ENCODE measurements around the gene BRINP3. TPM values are rescaled to one million over a fixed set of nuclear protein-coding genes. Genes with fewer than 3 reads are reported as not detected.

The BRINP3 gene
- total RNA-seq, 2 experiments from 2014 or later = not detected

DNA sequence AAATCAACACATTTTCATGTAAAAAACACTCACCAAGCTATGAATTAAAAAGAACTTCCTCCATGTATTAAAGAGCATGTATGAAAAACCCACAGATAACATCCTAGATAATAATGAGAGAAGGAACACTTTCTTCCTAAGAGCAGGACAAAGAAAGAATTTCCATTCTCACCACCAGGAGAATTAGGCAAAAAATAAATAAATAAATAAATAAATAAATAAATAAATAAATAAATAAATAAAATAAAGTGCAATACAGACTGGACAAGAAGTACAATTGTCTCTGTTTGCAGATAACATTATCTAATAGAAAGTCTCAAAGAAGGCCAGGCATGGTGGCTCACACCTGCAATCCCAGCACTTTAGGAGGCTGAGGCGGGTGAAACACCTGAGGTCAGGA, 218.2 kb downstream of the BRINP3 start:
- Mint-ChIP-seq H3K4me3 (no peak overlapping the region), H3K36me3 (no peaks in the 10 kb centered on the region), H3K9me3 (ENCODE audit: low read depth) (peaks cover 18% of the 10 kb centered on the region), H3K27ac (no peak overlapping the region), H3K4me1 (no peaks in the 10 kb centered on the region), H3K27me3 (no peaks in the 10 kb centered on the region)
- no peak for DNase-seq
- CTCF ChIA-PET = no interaction called here
- ATAC-seq = no peak

DNA sequence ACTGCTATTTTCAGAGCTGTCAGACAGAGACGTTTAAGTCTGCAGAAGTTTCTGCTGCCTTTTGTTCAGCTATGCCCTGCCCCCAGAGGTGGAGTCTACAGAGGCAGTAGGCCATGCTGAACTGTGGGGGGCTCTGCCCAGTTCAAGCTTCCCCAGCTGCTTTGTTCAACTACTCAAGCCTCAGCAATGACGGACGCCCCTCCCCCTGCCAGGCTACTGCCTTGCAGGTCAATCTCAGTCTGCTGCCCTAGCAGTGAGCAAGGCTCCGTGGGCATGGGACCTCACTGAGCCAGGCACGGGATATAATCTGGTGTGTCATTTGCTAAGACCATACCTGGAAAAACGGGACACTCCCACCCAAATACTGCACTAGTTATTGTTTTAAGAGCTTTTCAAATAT, 219.7 kb downstream of the BRINP3 start:
- CTCF ChIA-PET = no interaction called here
- Mint-ChIP-seq H3K9me3 (ENCODE audit: low read depth) (peaks cover 23% of the 10 kb centered on the region), H3K27ac (no peak overlapping the region), H3K4me1 (no peaks in the 10 kb centered on the region), H3K4me3 (no peak overlapping the region), H3K27me3 (no peaks in the 10 kb centered on the region), H3K36me3 (no peaks in the 10 kb centered on the region)
- ATAC-seq = no peak
- DNase-seq = no peak

DNA sequence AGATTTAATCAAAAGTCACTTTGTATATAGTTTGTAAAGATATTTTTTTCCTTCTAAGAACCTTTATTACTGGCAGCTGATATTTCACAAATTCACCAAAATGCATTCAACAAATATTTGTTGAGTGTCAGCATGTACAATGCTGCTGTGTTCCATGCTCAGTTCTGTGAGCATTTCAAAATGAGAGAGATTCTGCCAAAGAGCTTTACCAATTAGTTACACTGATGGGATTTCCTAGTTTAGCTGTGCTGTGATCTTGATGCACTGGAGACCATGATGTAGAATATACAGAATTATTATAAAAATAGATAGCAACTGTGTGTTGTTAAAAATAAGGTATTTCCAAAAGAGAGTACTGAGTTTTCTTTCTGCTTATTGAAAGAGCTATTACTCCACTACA, 225.6 kb downstream of the BRINP3 start:
- Mint-ChIP-seq H3K4me1 (no peaks in the 10 kb centered on the region), H3K27me3 (no peaks in the 10 kb centered on the region), H3K9me3 (ENCODE audit: low read depth) (peaks cover 26% of the 10 kb centered on the region), H3K36me3 (no peaks in the 10 kb centered on the region), H3K27ac (no peak overlapping the region), H3K4me3 (no peak overlapping the region)
- DNase-seq (no peak), ATAC-seq (no peak)
- CTCF ChIA-PET = no interaction called here

DNA sequence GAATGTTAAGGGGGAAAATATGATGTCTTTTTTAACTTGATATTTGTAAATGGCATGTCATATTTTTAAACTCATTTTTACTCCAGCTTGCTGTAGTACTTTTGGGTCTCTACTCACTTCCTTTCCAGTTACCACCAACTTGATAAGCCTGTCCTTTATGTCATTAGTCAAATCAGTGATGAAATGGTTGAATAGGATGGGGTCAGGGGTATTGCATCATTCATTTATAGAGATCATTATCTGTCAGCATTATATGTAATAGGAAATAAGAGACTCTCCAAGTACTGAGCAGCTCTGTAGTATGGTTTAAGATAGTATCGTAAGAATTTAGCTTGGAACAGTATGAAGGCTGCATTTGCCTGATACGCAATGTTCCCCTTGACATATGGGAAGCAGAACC, 227.3 kb downstream of the BRINP3 start:
- CTCF ChIA-PET = no interaction called here
- DNase-seq (no peak), ATAC-seq (no peak)
- Mint-ChIP-seq H3K36me3 (no peaks in the 10 kb centered on the region), H3K4me1 (no peaks in the 10 kb centered on the region), H3K27me3 (no peaks in the 10 kb centered on the region), H3K27ac (no peak overlapping the region), H3K9me3 (ENCODE audit: low read depth) (peaks cover 18% of the 10 kb centered on the region), H3K4me3 (no peak overlapping the region)

DNA sequence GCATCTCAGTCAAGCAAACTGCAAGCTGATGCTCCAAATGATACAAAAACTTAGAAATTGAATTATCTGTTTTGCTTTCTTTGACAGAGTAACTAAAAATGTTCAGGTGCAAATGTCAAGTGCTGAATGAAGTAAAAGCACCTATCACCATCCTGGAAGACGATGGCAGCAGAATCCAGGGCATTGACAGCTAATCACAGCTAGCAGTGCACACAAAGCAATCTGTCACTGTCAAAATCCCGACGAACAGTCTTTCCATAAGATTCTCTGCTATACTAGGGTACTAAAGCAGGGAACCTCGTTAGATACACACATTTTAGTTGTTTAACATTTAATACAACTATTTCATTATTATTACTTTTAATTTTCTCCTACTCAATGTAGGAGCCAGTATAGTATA, 233.3 kb downstream of the BRINP3 start:
- H3K9me3 Mint-ChIP-seq (ENCODE audit: low read depth) = peaks cover 2% of the 10 kb centered on the region
- H3K36me3 Mint-ChIP-seq = no peaks in the 10 kb centered on the region
- no peak overlapping the region for H3K4me3 Mint-ChIP-seq
- ATAC-seq (no peak), DNase-seq (no peak)
- H3K27ac Mint-ChIP-seq = no peak overlapping the region
- CTCF ChIA-PET = no interaction called here
- no peaks in the 10 kb centered on the region for H3K4me1 Mint-ChIP-seq
- H3K27me3 Mint-ChIP-seq = no peaks in the 10 kb centered on the region

DNA sequence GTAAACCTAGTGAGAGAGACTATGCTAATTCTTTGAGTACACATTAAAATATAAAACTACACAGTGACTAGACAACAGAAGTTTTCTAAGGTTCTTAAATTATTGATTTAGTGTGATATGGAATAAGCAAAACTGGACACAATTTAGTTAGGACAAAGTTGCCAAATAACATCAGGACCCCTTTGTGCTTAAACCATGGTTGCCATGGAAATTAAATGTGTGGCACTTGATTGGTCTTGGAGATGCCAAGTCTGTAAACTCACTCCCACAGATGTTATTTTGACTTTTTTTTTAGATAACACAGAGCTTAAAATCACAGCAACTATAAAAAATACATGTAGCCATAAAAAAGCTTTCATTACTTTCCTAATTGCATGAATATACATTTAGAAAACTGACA, 234.6 kb downstream of the BRINP3 start:
- CTCF ChIA-PET = no interaction called here
- no peak overlapping the region for H3K4me3 Mint-ChIP-seq
- peaks cover 2% of the 10 kb centered on the region for H3K9me3 Mint-ChIP-seq (ENCODE audit: low read depth)
- no peaks in the 10 kb centered on the region for H3K36me3 Mint-ChIP-seq
- DNase-seq (no peak), ATAC-seq (no peak)
- H3K27ac Mint-ChIP-seq = no peak overlapping the region
- no peaks in the 10 kb centered on the region for H3K27me3 Mint-ChIP-seq
- H3K4me1 Mint-ChIP-seq = no peaks in the 10 kb centered on the region

DNA sequence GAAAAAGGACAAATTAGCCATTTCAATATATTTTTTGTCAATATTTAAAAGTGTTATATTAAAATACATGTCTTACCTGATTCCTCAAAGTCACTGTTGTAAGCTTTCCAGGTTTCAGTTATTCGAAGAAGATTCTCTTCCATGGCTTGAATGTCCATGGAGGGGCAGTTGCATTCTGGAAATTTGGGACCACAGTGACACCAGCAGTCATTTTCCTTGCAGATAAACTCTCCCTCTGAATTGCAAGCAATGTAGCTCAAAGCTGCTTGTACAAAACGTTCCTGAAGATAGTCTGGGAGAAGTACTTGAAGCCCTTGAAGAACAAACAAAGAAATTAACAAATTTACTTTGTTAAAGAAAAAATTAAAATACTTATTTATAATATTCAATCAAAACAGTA, 251.7 kb downstream of the BRINP3 start:
- CTCF ChIA-PET = no interaction called here
- ATAC-seq = no peak
- no peaks in the 10 kb centered on the region for H3K4me1 Mint-ChIP-seq
- peaks cover 7% of the 10 kb centered on the region for H3K9me3 Mint-ChIP-seq (ENCODE audit: low read depth)
- no peaks in the 10 kb centered on the region for H3K36me3 Mint-ChIP-seq
- DNase-seq = no peak
- H3K27ac Mint-ChIP-seq = no peak overlapping the region
- H3K27me3 Mint-ChIP-seq = no peaks in the 10 kb centered on the region
- no peak overlapping the region for H3K4me3 Mint-ChIP-seq

DNA sequence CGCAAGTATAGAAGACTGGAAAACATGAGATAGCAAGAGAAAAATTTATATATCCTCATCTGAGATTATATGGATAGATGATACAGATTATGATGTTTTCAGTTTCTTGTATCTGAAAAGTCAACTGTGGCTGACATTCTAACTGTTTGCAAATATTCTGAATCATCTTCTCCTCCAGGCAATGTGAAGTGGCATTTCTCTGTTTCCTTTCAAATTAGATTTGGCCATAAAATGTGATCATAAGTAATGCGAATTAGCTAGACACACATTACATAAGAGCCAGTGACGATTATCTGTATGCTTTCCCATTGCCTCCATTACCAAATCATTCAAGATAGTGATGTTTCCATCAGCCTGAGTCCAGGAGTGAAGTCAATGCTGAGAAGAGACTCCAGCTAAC, 265.2 kb downstream of the BRINP3 start:
- no peaks in the 10 kb centered on the region for H3K4me1 Mint-ChIP-seq
- CTCF ChIA-PET = no interaction called here
- no peaks in the 10 kb centered on the region for H3K36me3 Mint-ChIP-seq
- no peaks in the 10 kb centered on the region for H3K27me3 Mint-ChIP-seq
- H3K4me3 Mint-ChIP-seq = no peak overlapping the region
- H3K27ac Mint-ChIP-seq = no peak overlapping the region
- ATAC-seq (no peak), DNase-seq (no peak)
- no peaks in the 10 kb centered on the region for H3K9me3 Mint-ChIP-seq (ENCODE audit: low read depth)

DNA sequence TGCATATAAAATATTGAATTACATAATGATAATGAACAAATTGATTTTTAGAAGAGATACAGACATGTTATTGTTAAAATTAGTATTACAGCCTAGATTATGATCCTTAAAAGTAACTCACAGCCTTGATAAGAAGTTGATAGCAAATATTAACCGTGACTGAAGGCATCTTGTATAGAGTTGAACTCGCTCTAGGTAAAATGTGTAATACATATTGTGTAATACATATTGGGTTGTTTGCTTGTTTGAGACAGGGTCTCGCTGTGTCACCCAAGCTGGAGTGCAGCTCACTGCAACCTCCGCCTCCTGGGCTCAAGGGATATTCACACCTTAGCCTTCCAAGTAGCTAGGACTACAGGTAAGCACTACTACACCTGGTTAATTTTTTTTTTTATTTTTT, 269.9 kb downstream of the BRINP3 start:
- CTCF ChIA-PET = no interaction called here
- ATAC-seq = no peak
- Mint-ChIP-seq H3K9me3 (ENCODE audit: low read depth) (peaks cover 3% of the 10 kb centered on the region), H3K36me3 (no peaks in the 10 kb centered on the region), H3K27me3 (no peaks in the 10 kb centered on the region), H3K27ac (no peak overlapping the region), H3K4me3 (no peak overlapping the region), H3K4me1 (no peaks in the 10 kb centered on the region)
- DNase-seq = no peak

DNA sequence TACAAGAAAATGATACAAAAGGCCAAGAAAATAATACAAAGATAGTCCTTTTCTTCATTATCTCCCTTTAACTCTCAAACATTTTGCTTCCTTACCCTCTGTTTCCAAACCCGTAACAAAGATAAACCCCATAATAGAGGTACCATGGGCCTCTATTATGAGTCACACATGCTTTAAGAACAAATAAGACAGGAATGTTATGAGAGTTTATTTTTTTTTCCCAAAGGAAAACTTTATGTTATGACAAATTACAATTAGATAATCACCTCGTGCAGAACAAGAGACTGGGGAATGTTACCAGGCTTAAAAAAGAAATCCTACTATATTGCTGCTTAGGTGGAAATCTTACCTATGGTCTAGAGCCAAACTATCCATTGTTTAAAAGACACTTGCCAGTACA, 272.0 kb downstream of the BRINP3 start:
- ATAC-seq (no peak), DNase-seq (no peak)
- no peak overlapping the region for H3K4me3 Mint-ChIP-seq
- H3K36me3 Mint-ChIP-seq = no peaks in the 10 kb centered on the region
- H3K27me3 Mint-ChIP-seq = no peaks in the 10 kb centered on the region
- no peaks in the 10 kb centered on the region for H3K4me1 Mint-ChIP-seq
- CTCF ChIA-PET = no interaction called here
- H3K9me3 Mint-ChIP-seq (ENCODE audit: low read depth) = peaks cover 9% of the 10 kb centered on the region
- H3K27ac Mint-ChIP-seq = no peak overlapping the region

DNA sequence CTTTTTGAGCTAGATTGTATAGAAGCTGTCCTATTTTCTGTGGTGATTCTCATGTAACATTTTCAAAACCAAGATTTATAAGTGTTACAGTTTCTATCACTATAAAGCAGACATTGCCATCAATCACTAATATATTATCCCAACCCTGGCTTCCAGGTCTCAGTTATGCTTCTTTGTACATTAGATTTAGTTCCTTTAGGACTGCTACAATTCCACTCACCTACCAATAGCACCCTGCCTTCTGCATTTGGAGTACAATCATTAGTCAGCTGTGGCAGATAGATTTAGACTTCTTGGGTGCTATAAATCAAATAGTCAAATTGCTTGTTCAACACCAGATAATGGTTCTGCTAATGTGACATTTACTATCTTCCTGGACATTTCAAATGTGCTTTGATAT, 281.6 kb downstream of the BRINP3 start:
- ATAC-seq (no peak), DNase-seq (no peak)
- no peaks in the 10 kb centered on the region for H3K27me3 Mint-ChIP-seq
- CTCF ChIA-PET = no interaction called here
- no peak overlapping the region for H3K4me3 Mint-ChIP-seq
- H3K36me3 Mint-ChIP-seq = no peaks in the 10 kb centered on the region
- H3K4me1 Mint-ChIP-seq = no peaks in the 10 kb centered on the region
- peaks cover 13% of the 10 kb centered on the region for H3K9me3 Mint-ChIP-seq (ENCODE audit: low read depth)
- H3K27ac Mint-ChIP-seq = no peak overlapping the region

DNA sequence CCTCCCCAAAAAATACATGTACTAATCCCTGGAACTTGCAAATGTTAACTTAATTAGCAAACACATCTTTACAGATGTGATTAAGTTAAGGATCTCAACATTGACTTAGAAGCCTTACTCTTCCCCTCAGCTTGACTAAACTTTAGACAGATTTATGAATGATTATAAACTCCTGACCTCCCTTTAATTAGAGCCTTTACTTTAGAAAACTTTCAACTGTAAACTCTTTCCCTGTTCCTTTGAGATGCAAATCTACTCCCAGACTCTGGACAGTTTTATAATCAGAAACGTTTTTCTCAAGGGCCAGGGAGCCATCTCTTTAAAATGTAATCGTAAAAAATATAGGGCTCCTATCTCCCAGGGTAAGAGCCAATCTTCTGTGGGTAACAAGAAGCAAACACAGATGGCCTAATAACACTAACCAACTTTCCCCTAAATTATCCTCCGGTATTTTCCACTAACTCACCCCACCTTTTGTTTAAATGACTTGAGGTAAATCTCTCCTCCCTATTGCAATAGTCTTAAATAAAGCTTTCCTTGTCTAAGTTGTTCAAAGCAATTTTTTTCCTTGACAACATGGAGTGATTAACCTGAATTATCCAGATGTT, 284.1 kb downstream of the BRINP3 start:
- no peak overlapping the region for H3K27ac Mint-ChIP-seq
- no peak overlapping the region for H3K4me3 Mint-ChIP-seq
- peaks cover 2% of the 10 kb centered on the region for H3K9me3 Mint-ChIP-seq (ENCODE audit: low read depth)
- H3K27me3 Mint-ChIP-seq = no peaks in the 10 kb centered on the region
- CTCF ChIA-PET = no interaction called here
- DNase-seq (no peak), ATAC-seq (no peak)
- no peaks in the 10 kb centered on the region for H3K36me3 Mint-ChIP-seq
- no peaks in the 10 kb centered on the region for H3K4me1 Mint-ChIP-seq

DNA sequence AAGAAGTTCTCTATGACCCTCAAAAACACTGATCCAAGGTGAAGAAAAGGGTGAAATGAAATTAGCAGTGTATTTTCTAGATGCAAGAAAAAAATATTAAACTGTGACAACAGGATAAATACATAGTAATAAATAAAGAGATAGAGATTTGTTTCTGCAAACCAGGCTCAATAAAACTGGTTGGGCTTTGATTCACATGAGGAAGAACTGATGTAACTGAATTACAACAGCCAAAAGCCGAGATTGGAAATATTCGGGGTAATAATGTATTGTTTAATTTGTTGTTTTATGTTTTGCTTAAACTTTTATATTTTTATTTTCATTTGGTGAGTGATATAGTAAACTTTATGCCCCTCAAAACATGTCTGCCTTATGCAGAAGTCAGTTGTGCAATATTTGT, 285.0 kb downstream of the BRINP3 start:
- Mint-ChIP-seq H3K9me3 (ENCODE audit: low read depth) (peaks cover 2% of the 10 kb centered on the region), H3K4me3 (no peak overlapping the region), H3K36me3 (no peaks in the 10 kb centered on the region), H3K4me1 (no peaks in the 10 kb centered on the region), H3K27me3 (no peaks in the 10 kb centered on the region), H3K27ac (no peak overlapping the region)
- CTCF ChIA-PET = no interaction called here
- DNase-seq (no peak), ATAC-seq (no peak)

DNA sequence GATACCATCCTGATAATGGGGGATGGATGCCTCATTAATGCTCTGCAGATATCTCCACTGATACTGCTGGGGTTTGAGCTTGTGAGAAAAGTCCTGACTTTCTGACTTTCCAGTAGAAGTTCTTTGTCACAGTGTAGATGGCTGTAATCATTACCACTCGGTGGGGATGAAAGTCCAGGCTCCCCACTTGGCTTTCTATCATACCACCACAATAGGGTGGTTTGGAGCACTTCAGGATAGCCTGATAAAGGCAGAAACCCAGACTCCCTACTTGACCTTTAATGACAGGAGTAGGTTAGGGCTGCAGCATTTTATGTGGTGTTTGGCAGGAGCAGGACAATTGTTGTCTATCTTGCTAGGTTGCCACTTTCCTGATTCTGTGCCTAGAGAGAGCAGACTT, 294.1 kb downstream of the BRINP3 start:
- DNase-seq (no peak), ATAC-seq (no peak)
- no peaks in the 10 kb centered on the region for H3K36me3 Mint-ChIP-seq
- CTCF ChIA-PET = no interaction called here
- no peak overlapping the region for H3K4me3 Mint-ChIP-seq
- H3K27me3 Mint-ChIP-seq = no peaks in the 10 kb centered on the region
- no peaks in the 10 kb centered on the region for H3K4me1 Mint-ChIP-seq
- H3K9me3 Mint-ChIP-seq (ENCODE audit: low read depth) = no peaks in the 10 kb centered on the region
- H3K27ac Mint-ChIP-seq = no peak overlapping the region

DNA sequence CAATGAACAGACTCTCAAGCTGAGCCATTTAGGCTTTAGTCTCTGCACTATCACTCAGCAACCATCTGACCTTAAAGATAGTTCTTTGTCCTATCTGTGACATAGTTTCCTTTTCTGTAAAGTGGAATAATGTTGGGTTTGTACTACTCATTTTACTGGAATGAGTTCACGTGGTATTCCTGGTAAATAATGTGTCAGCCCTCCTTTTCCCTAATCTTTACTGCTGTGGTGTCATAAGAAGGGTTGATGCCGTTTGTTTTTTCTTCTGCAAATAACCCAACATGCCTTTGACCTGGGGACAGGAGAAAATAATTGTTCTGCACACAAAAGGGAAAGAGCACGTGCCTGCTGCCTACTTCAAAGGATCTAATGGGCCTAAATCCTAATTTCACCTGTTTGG, 297.8 kb downstream of the BRINP3 start:
- ATAC-seq = no peak
- Mint-ChIP-seq H3K27me3 (no peaks in the 10 kb centered on the region), H3K4me1 (no peaks in the 10 kb centered on the region), H3K36me3 (no peaks in the 10 kb centered on the region), H3K9me3 (ENCODE audit: low read depth) (no peaks in the 10 kb centered on the region), H3K4me3 (no peak overlapping the region), H3K27ac (no peak overlapping the region)
- no peak for DNase-seq
- CTCF ChIA-PET = no interaction called here

Measured in activated CD8-positive, alpha-beta memory T cell treated with anti-CD3 and anti-CD28 coated beads, Interleukin-2, amount 10 ng/mL, durations not matched to agents 7 days and 5 days (primary cell).